H9 (cell line): ENCODE data around the gene LIN7C. TPM values are rescaled to one million over a fixed set of nuclear protein-coding genes. Genes with fewer than 3 reads are reported as not detected.

Experiments used
- DNase-seq: peaks from one replicate; pipeline ENCODE4 v3.0.0-alpha.2; 2017
- H2AFZ ChIP-seq: one replicate; pipeline ENCODE4 v1.6.1; 2013; ENCODE audit warnings: mild to moderate bottlenecking, low read length, control low read depth, moderate library complexity
- H2AK5ac ChIP-seq: 2 replicates; pipeline ENCODE4 v1.6.1; 2013; ENCODE audit warnings: low read length, control low read depth, mixed read lengths; ENCODE audit not compliant: insufficient read length
- H2BK120ac ChIP-seq: one replicate; pipeline ENCODE4 v1.6.1; 2013; ENCODE audit warnings: low read depth, mild to moderate bottlenecking, low read length, control low read depth, inconsistent platforms; ENCODE audit not compliant: poor library complexity, severe bottlenecking
- H2BK12ac ChIP-seq: 2 replicates; pipeline ENCODE4 v1.6.1; 2013; ENCODE audit warnings: low read length, control low read depth, mixed read lengths, low read depth; ENCODE audit not compliant: insufficient read length
- H2BK15ac ChIP-seq: 2 replicates; pipeline ENCODE4 v1.6.1; 2013; ENCODE audit warnings: low read depth, low read length, control low read depth
- H2BK20ac ChIP-seq: one replicate; pipeline ENCODE4 v1.6.1; 2013; ENCODE audit warnings: low read depth, mild to moderate bottlenecking, low read length, control low read depth, inconsistent platforms; ENCODE audit not compliant: poor library complexity, severe bottlenecking
- H2BK5ac ChIP-seq: 2 replicates; pipeline ENCODE4 v1.6.1; 2013; ENCODE audit warnings: low read length, control low read depth, mixed read lengths; ENCODE audit not compliant: insufficient read length
- H3K14ac ChIP-seq: 2 replicates; pipeline ENCODE4 v1.6.1; 2013; ENCODE audit warnings: low read length, control low read depth; ENCODE audit not compliant: insufficient read depth
- H3K18ac ChIP-seq: 2 replicates; pipeline ENCODE4 v1.6.1; 2013; ENCODE audit warnings: low read depth, mild to moderate bottlenecking, mixed read lengths, low read length, control low read depth; ENCODE audit not compliant: insufficient read length
- H3K23ac ChIP-seq: 2 replicates; pipeline ENCODE4 v1.6.1; 2013; ENCODE audit warnings: low read length, control low read depth, mixed read lengths, low read depth; ENCODE audit not compliant: insufficient read length
- H3K23me2 ChIP-seq: 2 replicates; pipeline ENCODE4 v1.6.1; 2013; ENCODE audit warnings: low read depth, mild to moderate bottlenecking, mixed read lengths, low read length, control low read depth; ENCODE audit not compliant: insufficient read length, poor library complexity, severe bottlenecking
- H3K27ac ChIP-seq: 2 replicates; pipeline ENCODE4 v1.5.1; 2013; ENCODE audit warnings: low read length, control low read depth, mixed read lengths, low read depth; ENCODE audit not compliant: insufficient read length
- H3K27me3 ChIP-seq: 2 replicates; pipeline ENCODE4 v1.6.1; 2013; ENCODE audit warnings: low read length, control low read depth, inconsistent platforms; ENCODE audit not compliant: insufficient read depth
- H3K4ac ChIP-seq: 2 replicates; pipeline ENCODE4 v1.6.1; 2013; ENCODE audit warnings: low read depth, mild to moderate bottlenecking, control low read depth, inconsistent platforms, low read length, moderate library complexity
- H3K4me1 ChIP-seq: 2 replicates; pipeline ENCODE4 v1.6.1; 2013; ENCODE audit warnings: low read length, control low read depth, inconsistent platforms; ENCODE audit not compliant: insufficient read depth
- H3K4me2 ChIP-seq: 2 replicates; pipeline ENCODE4 v1.6.1; 2013; ENCODE audit warnings: low read length, control low read depth, mixed read lengths; ENCODE audit not compliant: insufficient read length, insufficient read depth
- H3K56ac ChIP-seq: 2 replicates; pipeline ENCODE4 v1.6.1; 2013; ENCODE audit warnings: low read depth, mild to moderate bottlenecking, mixed read lengths, low read length, control low read depth; ENCODE audit not compliant: insufficient read length
- H3K79me1 ChIP-seq: 2 replicates; pipeline ENCODE4 v1.6.1; 2013; ENCODE audit warnings: low read depth, mild to moderate bottlenecking, moderate library complexity, low read length, control low read depth, inconsistent platforms; ENCODE audit not compliant: insufficient read depth, poor library complexity, severe bottlenecking
- H3K79me2 ChIP-seq: 2 replicates; pipeline ENCODE4 v1.6.1; 2013; ENCODE audit warnings: low read length, control low read depth, inconsistent platforms; ENCODE audit not compliant: insufficient read depth
- H3K9ac ChIP-seq: 2 replicates; pipeline ENCODE4 v1.6.1; 2013; ENCODE audit warnings: low read length, control low read depth, mixed read lengths; ENCODE audit not compliant: insufficient read length; ENCODE audit errors: extremely low read depth
- H3K9me3 ChIP-seq: one replicate; pipeline ENCODE4 v1.6.1; 2013; ENCODE audit warnings: low read depth, low read length, inconsistent platforms; ENCODE audit not compliant: control insufficient read depth
- H3T11ph ChIP-seq: one replicate; pipeline ENCODE4 v1.6.1; 2013; ENCODE audit warnings: mild to moderate bottlenecking, low read length, control low read depth, inconsistent platforms
- H4K20me1 ChIP-seq: one replicate; pipeline ENCODE4 v1.6.1; 2013; ENCODE audit not compliant: control insufficient read depth, insufficient read length, insufficient read depth
- H4K5ac ChIP-seq: 2 replicates; pipeline ENCODE4 v1.6.1; 2013; ENCODE audit warnings: low read depth, mild to moderate bottlenecking, mixed read lengths, low read length, control low read depth; ENCODE audit not compliant: insufficient read length
- H4K8ac ChIP-seq: replicated peaks from 2 replicates; pipeline ENCODE4 v1.6.1; 2013; ENCODE audit warnings: low read length, control low read depth, mixed read lengths, low read depth; ENCODE audit not compliant: insufficient read length
- H4K91ac ChIP-seq: 2 replicates; pipeline ENCODE4 v1.6.1; 2013; ENCODE audit warnings: low read depth, mild to moderate bottlenecking, moderate library complexity, mixed read lengths, low read length, control low read depth; ENCODE audit not compliant: insufficient read length
- H3K27ac Mint-ChIP-seq, 3 experiments: 2 replicates in 2 of 3; 3 replicates in 1 of 3; pipeline ENCODE4 v1.8.0; 2020 to 2021; ENCODE audit warnings: mixed read lengths in 3 of 3, mild to moderate bottlenecking in 1 of 3, moderate library complexity in 1 of 3
- H3K27me3 Mint-ChIP-seq: 2 replicates; pipeline ENCODE4 v1.8.0; 2021; ENCODE audit warnings: low read depth, mild to moderate bottlenecking, moderate library complexity, mixed read lengths
- H3K36me3 Mint-ChIP-seq, 3 experiments: 2 replicates in 2 of 3; 3 replicates in 1 of 3; pipeline ENCODE4 v1.8.0; 2020 to 2021; ENCODE audit warnings: low read depth in 3 of 3, mixed read lengths in 3 of 3; ENCODE audit not compliant: insufficient read depth in 1 of 3
- H3K4me1 Mint-ChIP-seq, 2 experiments: 2 replicates each; pipeline ENCODE4 v1.8.0; 2020; ENCODE audit warnings: mixed read lengths in 2 of 2
- H3K4me3 Mint-ChIP-seq, 2 experiments: 2 replicates in 1 of 2; 3 replicates in 1 of 2; pipeline ENCODE4 v1.8.0; 2020 to 2021; ENCODE audit warnings: mild to moderate bottlenecking in 2 of 2, mixed read lengths in 2 of 2, moderate library complexity in 1 of 2
- H3K9me3 Mint-ChIP-seq, 2 experiments: 2 replicates in 1 of 2; 3 replicates in 1 of 2; pipeline ENCODE4 v1.8.0; 2020; ENCODE audit warnings: mild to moderate bottlenecking in 2 of 2, mixed read lengths in 2 of 2, moderate library complexity in 1 of 2
- CTCF ChIP-seq: fragments of 200-600 bp; sonication (generic); conservative IDR thresholded peaks from 3 replicates; pipeline ENCODE4 v1.8.0; 2021; ENCODE audit warnings: antibody characterized with exemption, mild to moderate bottlenecking
- WGBS: extraction: QIAGEN DNeasy Blood & Tissue Kit; methylation state at CpG from one replicate; pipeline ENCODE4 v1.1.7; 2013; ENCODE audit warnings: missing lambda C conversion rate, low lambda C conversion rate, mixed read lengths; ENCODE audit not compliant: insufficient read length; ENCODE audit errors: extremely low coverage; 5-methylcytosine and 5-hydroxymethylcytosine counted together
- total RNA-seq: library from RNA; stranded (reverse); gene quantifications from 2 replicates; pipeline ENCODE4 v1.2.1, GENCODE V29; 2021

The LIN7C gene
- total RNA-seq, 1 experiment from 2014 or later: 40.0 TPM

- Histone ChIP-seq H2AK5ac (no peak overlapping the region), H3K4ac (no peak overlapping the region), H3K14ac (no peak overlapping the region), H3T11ph (no peak overlapping the region), H4K8ac (no peak overlapping the region), H3K4me2 (no peak overlapping the region), H3K18ac (no peak overlapping the region), H4K91ac (no peak overlapping the region), H3K27me3 (no peaks in the 10 kb centered on the region), H3K9me3 (no peaks in the 10 kb centered on the region), H4K20me1 (no peaks in the 10 kb centered on the region), H3K4me1 (no peaks in the 10 kb centered on the region), H2BK12ac (no peak overlapping the region), H3K23me2 (no peaks in the 10 kb centered on the region), H3K23ac (no peak overlapping the region), H2BK5ac (no peak overlapping the region), H2AFZ (no peak overlapping the region), H3K27ac (no peak overlapping the region), H3K79me1 (no peaks in the 10 kb centered on the region), H2BK15ac (no peak overlapping the region), H3K9ac (no peak overlapping the region), H3K79me2 (no peaks in the 10 kb centered on the region), H2BK20ac (no peak overlapping the region), H3K56ac (no peak overlapping the region), H4K5ac (no peak overlapping the region), H2BK120ac (no peak overlapping the region)
- no peak overlapping the region for H3K4me3 Mint-ChIP-seq
- no peaks in the 10 kb centered on the region for H3K9me3 Mint-ChIP-seq
- H3K4me1 Mint-ChIP-seq: peaks cover 10% of the 10 kb centered on the region in 2 experiments; a peak in 3 of 4 replicates
- no peak overlapping the region for H3K27ac Mint-ChIP-seq
- H3K27me3 Mint-ChIP-seq: peaks cover 2% of the 10 kb centered on the region; the same call in 1 of the 2 replicates
- H3K36me3 Mint-ChIP-seq: no peaks in the 10 kb centered on the region
- TF ChIP-seq CTCF: no peak
- WGBS: no CpG with 5 or more reads among the region's 4 CpGs
- no peak for DNase-seq
Observed at GRCh38 chr11:27525824-27526516, 19.4 kb upstream of the LIN7C start.
